ENCODE measurements around the gene PPP2R5C. TPM values are rescaled to one million over a fixed set of nuclear protein-coding genes. Genes with fewer than 3 reads are reported as not detected.

The PPP2R5C gene
- total RNA-seq, 2 experiments from 2014 or later, result 291 to 300 TPM

Other genes starting within 250 kb of the PPP2R5C start
- not detected for gene DIO3, start 200.2 kb upstream of the PPP2R5C start, total RNA-seq
- 100 to 1,000 TPM; 262 to 264 TPM for gene DYNC1H1, start 202.9 kb downstream of the PPP2R5C start, total RNA-seq